SU-DHL-6 (cell line): ENCODE measurements around the gene DAPK1.

ENCODE experiments used
- H2AFZ ChIP-seq: fragments of 200-600 bp; sonication (generic); 2 replicates; pipeline ENCODE4 v1.6.1; 2014; ENCODE audit warnings: low read depth, mild to moderate bottlenecking, moderate library complexity, mixed read lengths, antibody characterized with exemption, low read length; ENCODE audit not compliant: severe bottlenecking
- H3F3A ChIP-seq: fragments of 200-600 bp; shearing (Covaris generic); 2 replicates; pipeline ENCODE4 v1.6.0; 2016; ENCODE audit warnings: antibody characterized with exemption, mild to moderate bottlenecking; ENCODE audit not compliant: insufficient read depth
- H3K27ac ChIP-seq: fragments of 200-600 bp; sonication (generic); 2 replicates; pipeline ENCODE4 v1.5.1; 2016; ENCODE audit warnings: low read depth, mild to moderate bottlenecking, low read length, moderate library complexity, mixed read lengths
- H3K27me3 ChIP-seq: fragments of 200-600 bp; sonication (generic), shearing (Covaris generic); 2 replicates; pipeline ENCODE4 v1.6.0; 2014; ENCODE audit warnings: mild to moderate bottlenecking, low read length
- H3K36me3 ChIP-seq: fragments of 200-600 bp; sonication (generic); 2 replicates; pipeline ENCODE4 v1.6.1; 2014; ENCODE audit warnings: mild to moderate bottlenecking, low read length, mixed read lengths
- H3K4me2 ChIP-seq: fragments of 300-600, 200-600 bp; shearing (Covaris generic), sonication (generic); 2 replicates; pipeline ENCODE4 v1.6.0; 2014; ENCODE audit warnings: low read length, low read depth, mild to moderate bottlenecking; ENCODE audit not compliant: poor library complexity, severe bottlenecking
- H3K4me3 ChIP-seq: fragments of 200-600 bp; sonication (generic); 2 replicates; pipeline ENCODE4 v1.5.1; 2014; ENCODE audit warnings: antibody characterized with exemption, low read length, mild to moderate bottlenecking, mixed read lengths; ENCODE audit not compliant: insufficient read depth, poor library complexity, severe bottlenecking
- H3K79me2 ChIP-seq: fragments of 200-600 bp; sonication (generic); 2 replicates; pipeline ENCODE4 v1.6.1; 2014; ENCODE audit warnings: mild to moderate bottlenecking, low read length, moderate library complexity; ENCODE audit not compliant: insufficient read depth
- H3K9ac ChIP-seq: fragments of 200-600 bp; sonication (generic); 2 replicates; pipeline ENCODE4 v1.7.0; 2014; ENCODE audit warnings: mild to moderate bottlenecking, low read length
- H3K9me2 ChIP-seq: fragments of 200-600 bp; sonication (generic); replicated peaks from 2 replicates; pipeline ENCODE4 v1.6.1; 2014; ENCODE audit warnings: low read length; ENCODE audit not compliant: insufficient read depth
- H3K9me3 ChIP-seq: fragments of 200-600 bp; sonication (generic); 2 replicates; pipeline ENCODE4 v1.6.1; 2014; ENCODE audit warnings: low read length, mixed read lengths; ENCODE audit not compliant: insufficient read depth
- H4K20me1 ChIP-seq: fragments of 200-600 bp; sonication (generic); 2 replicates; pipeline ENCODE4 v1.6.1; 2014; ENCODE audit warnings: low read depth, mild to moderate bottlenecking, antibody characterized with exemption, low read length, moderate library complexity, mixed read lengths
- CTCF ChIP-seq: fragments of 200-600 bp; sonication (generic); IDR thresholded peaks from one replicate; pipeline ENCODE4 v1.5.1; 2017; ENCODE audit warnings: antibody characterized with exemption, mild to moderate bottlenecking, low read length, moderate library complexity; ENCODE audit not compliant: insufficient read depth, poor library complexity, severe bottlenecking
- EZH2phosphoT487 ChIP-seq: fragments of 200-600 bp; sonication (generic), shearing (Covaris generic); conservative IDR thresholded peaks from 2 replicates; pipeline ENCODE4 v1.6.1; 2018; ENCODE audit warnings: mild to moderate bottlenecking, antibody characterized with exemption, low read length, moderate library complexity, mixed read lengths

The DAPK1 gene

GRCh38 chr9:87475463-87475862 is 22.2 kb upstream of the DAPK1 start:
- H3K9me2 ChIP-seq, result no peaks in the 10 kb centered on the region
- no peak overlapping the region for H3K4me3 ChIP-seq
- H2AFZ ChIP-seq, result no peak overlapping the region
- no peak overlapping the region for H3K4me2 ChIP-seq
- no peaks in the 10 kb centered on the region for H3F3A ChIP-seq
- no peaks in the 10 kb centered on the region; the same call in 1 of the 2 replicates for H3K27me3 ChIP-seq
- H4K20me1 ChIP-seq, result no peaks in the 10 kb centered on the region
- H3K36me3 ChIP-seq, result no peaks in the 10 kb centered on the region
- no peaks in the 10 kb centered on the region for H3K79me2 ChIP-seq
- H3K9me3 ChIP-seq, result no peaks in the 10 kb centered on the region
- no peak overlapping the region for H3K9ac ChIP-seq
- TF ChIP-seq EZH2phosphoT487 (no peak), CTCF (no peak)
- H3K27ac ChIP-seq, result no peak overlapping the region

GRCh38 chr9:87478226-87478992 is 19.3 kb upstream of the DAPK1 start:
- TF ChIP-seq EZH2phosphoT487, result no peak
- no peak for TF ChIP-seq CTCF

GRCh38 chr9:87479801-87480201 is 17.9 kb upstream of the DAPK1 start:
- Histone ChIP-seq H3K4me2 (no peak overlapping the region), H2AFZ (no peak overlapping the region), H3K9me3 (no peaks in the 10 kb centered on the region), H3F3A (no peaks in the 10 kb centered on the region), H3K27me3 (no peaks in the 10 kb centered on the region; the same call in 1 of the 2 replicates), H3K27ac (no peak overlapping the region), H3K36me3 (no peaks in the 10 kb centered on the region), H3K4me3 (no peak overlapping the region), H4K20me1 (no peaks in the 10 kb centered on the region), H3K9me2 (no peaks in the 10 kb centered on the region), H3K9ac (no peak overlapping the region), H3K79me2 (no peaks in the 10 kb centered on the region)
- TF ChIP-seq EZH2phosphoT487 (no peak), CTCF (no peak)

More at GRCh38 chr9:87478226-87478992, 19.3 kb upstream of the DAPK1 start:
- no peaks in the 10 kb centered on the region; the same call in 1 of the 2 replicates for H3K27me3 ChIP-seq
- no peak overlapping the region for H3K9ac ChIP-seq
- H3K9me3 ChIP-seq, result no peaks in the 10 kb centered on the region
- no peaks in the 10 kb centered on the region for H4K20me1 ChIP-seq
- H3K4me3 ChIP-seq, result no peak overlapping the region
- no peaks in the 10 kb centered on the region for H3K79me2 ChIP-seq
- H2AFZ ChIP-seq, result no peak overlapping the region
- H3F3A ChIP-seq, result no peaks in the 10 kb centered on the region
- H3K27ac ChIP-seq, result no peak overlapping the region
- no peaks in the 10 kb centered on the region for H3K36me3 ChIP-seq
- H3K4me2 ChIP-seq, result no peak overlapping the region
- no peaks in the 10 kb centered on the region for H3K9me2 ChIP-seq
